Measurements from ENCODE around the gene PTPRD.
A peak's percentile ranks its signal among the peaks of the same experiment; 100 is the strongest.

Gene PTPRD

DNA sequence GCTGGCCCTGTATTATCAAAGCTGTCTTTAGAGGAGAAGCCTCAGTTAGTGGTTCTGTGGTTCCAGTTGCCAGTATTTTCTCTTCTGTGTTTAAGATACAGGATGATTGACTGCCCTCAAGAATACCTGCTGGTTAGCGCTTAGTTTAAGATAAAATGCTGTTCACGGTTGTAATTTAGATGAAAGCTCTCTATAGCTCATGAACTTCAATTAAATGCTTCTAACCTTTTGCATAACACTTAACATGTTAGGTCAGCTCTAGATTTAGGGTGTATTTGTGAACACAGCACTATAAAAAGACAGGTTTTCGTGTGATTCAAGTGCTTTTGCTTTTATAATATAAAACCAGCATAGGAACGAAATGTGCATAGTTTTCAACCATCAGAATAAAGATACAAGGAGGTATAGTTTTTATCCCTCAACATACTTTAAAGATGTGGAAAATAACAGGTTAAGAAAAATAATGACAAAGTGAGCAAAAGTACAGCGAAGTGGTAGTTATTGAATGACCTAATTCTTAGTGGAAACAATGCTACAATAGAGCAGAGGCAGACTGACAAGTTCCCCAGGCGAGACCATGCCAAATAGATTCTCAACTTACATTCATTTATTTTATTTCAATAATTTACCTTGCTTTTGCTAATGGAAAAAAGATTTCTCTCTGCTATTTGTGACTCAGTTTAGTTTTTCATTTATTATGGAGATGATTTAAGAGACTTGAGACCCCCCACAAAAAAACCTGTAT lies 2210.7 kb downstream of the PTPRD start:
- DNase-seq = peak in 1 of 51 donors; percentile 6

DNA sequence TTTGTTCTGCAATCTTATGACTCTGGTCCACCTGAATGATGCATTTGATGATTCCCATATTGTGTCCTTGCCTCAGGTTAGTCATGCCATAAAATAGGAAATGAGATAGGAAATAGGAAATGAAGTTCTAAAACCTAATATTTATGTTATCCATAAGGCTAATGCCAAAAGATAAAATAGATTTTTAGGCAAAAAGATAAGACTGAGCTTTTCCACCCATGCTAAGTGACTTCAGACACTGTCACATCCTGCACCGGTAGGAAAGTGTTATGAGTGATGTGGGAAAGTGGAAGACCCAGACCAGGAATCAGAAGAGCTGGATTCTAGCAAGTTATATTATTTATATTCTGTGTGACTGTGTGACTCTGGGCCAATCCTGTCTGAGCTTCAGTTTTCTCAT lies 2212.4 kb downstream of the PTPRD start:
- no peak for DNase-seq

DNA sequence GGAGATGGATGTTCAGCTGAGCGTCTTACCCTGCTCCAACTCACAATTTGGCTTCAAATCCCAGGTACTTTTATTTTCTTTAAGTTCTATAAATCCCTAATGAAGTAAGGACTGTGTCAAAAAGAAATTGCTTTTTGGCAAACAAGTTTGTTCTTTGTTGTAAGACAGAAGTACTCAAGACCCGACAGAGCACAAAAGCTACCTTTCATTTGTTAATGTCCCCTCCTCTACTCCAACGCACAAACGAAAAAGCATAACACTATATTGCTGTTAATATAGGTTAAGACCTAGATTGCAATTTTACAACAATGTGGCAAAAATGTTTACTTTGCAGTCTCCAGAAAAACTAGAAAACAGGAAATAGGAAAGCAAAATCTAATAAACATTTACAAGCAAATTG lies 2217.8 kb downstream of the PTPRD start:
- no peak for DNase-seq

DNA sequence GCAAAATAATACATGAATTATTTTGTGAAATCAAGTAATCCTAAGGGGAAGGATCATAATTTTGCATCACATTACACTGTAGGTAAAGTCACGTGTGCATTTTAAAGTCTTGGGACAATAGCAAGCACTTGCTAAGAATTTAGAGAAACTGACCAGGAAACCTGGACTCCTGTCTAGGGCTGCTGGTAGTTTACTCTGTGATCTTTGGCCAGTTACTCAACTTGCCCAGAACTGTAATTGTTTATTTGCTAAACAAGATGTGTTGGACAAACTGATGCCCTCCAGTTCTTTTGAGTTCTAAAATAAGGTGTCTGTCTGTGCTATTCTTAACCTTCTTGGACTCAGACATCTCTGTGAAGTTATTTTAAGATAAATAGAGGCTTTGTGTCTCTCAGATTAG lies 2218.5 kb downstream of the PTPRD start:
- no peak for DNase-seq

DNA sequence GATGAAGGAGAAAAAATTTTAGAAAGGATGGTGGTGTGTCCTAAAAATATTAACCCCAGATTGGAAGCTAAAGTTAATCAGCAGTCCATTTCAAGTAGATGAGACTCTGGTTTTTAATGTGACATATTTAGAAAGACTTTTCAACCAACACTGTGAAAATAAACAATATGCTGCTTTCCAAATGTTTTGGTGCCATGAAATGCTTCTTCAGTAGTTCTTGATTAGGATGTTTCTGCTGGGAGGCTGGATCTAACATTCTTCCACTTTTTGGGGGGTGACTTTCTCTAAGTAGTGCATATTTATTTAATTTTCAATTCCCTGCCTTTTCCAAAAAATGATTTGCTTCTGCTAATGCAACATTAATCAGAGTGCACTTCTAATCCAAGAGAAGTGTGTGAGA lies 2219.9 kb downstream of the PTPRD start:
- DNase-seq = no peak

DNA sequence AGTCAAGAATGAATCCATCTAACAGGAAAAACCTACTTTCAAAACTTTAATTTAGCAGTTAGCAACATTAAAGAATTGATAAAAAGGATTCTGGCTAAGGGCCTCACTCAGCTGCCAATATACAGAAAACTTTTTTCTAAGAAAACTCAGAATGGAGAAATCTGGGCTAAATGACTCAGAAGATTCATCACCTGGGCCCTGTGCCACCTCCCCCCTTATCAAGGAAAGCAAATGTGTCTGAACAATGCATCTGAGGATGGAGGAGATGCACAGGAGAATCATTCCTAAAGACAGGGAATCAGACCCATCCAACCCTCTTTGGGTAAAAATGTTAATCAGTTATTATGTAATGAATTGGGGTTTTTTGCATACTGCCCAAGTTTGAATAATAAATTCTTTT lies 2221.2 kb downstream of the PTPRD start:
- DNase-seq = peak in 1 of 51 donors; percentile 1

DNA sequence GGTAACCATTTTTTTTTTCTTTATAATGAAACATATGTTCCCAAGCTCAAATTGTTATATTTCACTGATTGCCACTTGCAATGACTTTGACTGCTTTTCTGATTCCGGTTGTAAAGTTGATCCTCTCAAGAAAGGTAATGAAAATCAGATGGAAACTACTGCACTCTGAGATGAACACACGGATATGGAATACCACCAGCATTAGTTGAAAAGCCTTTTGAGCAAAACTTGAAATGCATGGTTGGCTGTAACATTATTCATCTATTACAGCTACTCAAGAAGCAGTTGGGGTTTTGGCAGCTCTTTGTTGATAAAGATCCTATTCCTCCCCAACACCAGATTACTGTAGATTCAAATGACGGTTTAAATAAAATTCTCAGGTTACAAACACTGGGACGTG lies 2221.7 kb downstream of the PTPRD start:
- no peak for DNase-seq

DNA sequence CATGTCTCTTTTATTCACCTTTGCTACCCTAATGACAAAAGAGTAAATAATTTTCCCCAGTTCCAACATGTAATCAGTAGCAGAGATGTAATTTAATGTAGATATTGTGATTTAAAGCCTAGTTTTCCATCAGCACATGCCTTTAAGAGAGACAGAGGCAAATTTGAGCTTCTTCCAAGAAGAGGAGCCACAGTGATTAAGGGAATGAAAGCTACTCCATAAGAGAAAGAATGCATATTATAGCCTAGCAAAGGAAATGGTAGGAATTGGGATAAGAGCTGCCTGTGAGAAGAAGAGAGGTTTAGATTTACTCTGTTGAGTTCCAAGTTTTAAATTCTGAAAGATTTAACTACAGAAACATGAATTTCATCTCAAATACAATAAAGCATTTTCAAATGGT lies 2222.2 kb downstream of the PTPRD start:
- no peak for DNase-seq

DNA sequence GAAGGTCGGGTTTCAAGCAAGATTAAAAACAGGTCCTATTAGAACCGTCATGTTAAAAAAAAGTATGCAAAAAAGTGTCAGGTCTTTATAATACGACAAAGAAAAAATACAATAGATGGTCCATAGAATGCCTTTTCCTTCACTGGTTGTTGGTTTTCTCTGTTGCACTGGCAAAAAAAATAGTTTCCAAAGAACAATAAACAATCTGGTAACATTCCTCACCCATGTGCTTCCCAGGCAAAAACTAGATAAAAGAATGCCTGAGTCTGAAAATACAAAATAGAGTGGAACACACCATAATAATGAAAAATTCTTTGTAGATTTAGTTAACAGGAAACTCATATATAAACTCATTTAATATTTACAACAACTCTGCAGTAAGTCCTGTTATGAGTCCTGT lies 2223.3 kb downstream of the PTPRD start:
- no peak for DNase-seq

DNA sequence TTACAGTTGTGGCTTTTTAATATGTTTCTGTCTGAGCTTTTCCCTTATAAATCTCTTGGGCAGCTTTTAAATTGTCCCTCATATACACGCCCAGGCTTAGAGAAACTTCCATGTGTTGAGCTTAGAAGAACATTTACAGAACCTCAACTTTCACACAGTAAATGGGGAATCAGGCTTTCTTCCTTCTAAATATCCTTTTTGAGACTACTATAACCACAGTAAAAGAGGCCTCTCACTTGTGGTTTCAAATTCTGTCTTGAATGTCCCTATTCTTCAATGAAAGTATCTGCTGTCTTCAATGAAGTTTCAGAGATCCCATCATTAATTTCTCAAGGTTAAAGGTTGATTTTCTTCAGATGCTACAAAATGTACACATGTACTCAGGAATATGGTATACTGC lies 2224.7 kb downstream of the PTPRD start:
- no peak for DNase-seq

DNA sequence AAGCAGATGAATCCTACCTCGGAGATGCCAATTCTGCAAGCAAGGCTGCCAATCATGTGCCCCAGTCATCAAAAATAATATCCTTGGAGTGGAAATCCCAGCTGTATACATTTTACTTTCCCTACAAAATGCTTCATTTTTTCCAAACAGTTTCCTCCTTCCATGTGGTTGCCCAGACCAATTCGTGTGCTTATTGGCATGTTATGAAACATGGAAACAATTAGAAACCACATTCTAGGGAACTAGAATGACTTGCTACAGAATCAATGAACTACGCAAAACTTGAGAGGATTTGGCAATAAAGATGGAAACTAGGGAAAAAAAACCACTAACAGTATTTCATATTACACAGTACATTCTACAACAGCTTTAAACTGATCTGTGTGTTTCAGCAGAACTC lies 2228.7 kb downstream of the PTPRD start:
- no peak for DNase-seq

DNA sequence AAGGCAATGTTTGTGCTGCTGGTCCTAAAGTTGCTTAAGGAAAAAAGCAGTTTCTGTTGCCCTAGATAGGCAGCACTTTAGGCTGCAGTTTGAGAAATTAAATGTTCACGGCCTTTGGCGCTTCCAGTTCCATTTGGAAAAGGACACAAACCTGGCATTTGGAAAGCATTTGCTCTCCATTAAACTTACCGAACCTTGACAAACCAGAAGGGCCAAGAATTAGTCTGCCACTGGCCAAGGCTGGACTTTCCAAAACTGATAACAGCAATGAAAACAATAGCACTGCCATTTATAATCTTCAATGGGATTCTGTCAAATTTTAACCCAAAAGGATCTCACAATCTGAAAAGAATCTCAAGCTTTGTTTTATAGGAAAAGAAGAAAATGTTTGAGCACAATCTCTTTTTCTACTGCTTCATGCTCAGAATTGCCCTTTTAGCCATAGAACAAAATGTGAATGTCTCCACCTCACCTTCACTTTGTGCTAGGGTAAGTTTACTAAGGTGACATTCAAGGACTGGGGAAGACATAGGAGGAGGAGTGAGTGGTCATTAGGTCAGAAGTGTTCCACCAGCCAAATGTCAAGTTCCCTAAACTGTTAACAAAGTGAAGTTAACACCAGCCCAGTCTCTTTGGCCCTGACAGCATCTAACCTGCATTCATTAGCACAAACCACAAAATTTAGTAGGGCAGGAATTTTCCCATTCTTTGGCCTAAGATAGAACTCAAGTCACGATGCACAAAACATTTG lies 2229.8 kb downstream of the PTPRD start:
- no peak for DNase-seq

DNA sequence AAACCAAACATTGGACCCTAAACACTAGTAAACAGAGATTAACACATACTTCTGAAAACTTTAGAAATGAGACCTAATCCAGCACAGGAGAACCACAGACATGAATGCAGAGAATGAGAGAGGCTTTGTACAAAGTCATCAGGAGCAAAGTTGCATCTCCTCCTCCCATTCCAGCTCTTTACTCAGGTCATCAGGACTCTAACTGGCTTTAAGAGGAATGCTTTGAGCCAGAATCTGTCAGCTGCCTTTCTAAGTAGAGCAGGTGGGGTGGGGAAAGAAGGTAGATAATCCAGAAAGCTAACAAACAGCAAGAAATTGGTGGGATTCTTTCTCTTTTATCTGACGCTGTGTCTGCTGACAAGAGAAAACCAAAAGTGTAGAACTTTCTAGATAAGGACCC lies 2230.5 kb downstream of the PTPRD start:
- no peak for DNase-seq

DNA sequence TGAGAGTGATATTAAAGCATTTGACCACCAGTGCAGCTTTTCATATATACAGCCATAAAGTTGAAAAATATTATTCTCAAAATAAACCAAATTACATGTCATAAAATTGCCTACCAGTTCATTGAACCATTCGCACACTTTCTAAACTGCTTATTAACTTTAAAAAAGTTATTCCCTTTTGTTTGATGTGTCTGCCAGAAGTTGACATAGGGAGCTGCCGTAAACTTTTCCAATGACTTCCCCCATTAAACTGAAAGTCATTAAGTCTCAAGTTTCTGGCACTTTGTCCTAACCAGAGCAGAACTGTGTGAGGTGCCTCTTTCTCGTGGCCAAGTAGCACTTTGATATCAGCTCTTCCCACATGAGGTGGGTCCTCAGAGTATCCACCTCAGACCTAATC lies 2231.2 kb downstream of the PTPRD start:
- DNase-seq = no peak

DNA sequence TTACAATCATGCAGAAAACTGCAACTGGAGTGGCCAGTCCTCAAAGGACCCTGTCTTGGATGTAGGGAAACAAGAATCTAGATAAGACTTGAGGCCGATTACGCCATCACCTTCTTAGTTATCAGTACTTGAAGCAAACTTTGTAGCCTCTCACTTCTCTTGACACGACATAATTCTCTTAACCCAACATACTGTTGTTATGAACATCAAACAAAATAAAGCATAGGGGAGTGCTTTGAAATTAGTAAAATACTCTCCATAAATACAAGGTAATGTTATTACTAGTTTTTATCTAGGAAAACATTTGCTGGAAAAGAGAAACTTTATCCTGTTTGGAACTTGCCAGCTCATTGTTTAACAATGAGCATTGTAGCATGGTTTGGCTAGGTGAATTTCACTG lies 2238.3 kb downstream of the PTPRD start:
- DNase-seq = no peak

DNA sequence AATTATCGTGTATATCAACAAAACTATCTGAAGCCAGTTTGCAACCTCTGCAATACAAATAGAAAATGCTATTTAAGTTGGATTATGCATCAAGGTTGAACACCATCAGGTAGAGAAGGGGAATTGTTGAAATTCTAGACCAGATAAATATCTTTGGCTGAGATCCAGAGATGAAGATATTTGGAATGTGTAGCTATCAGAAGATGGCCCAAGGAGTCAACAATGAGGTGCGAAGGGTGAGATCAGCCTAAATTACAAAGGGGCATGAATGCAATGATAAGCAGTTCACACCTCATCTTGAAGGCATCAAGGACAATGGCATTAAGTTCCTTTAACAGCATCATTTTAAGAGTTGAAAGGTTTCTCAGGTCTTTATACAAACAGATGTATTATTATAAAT lies 2241.1 kb downstream of the PTPRD start:
- DNase-seq = no peak

DNA sequence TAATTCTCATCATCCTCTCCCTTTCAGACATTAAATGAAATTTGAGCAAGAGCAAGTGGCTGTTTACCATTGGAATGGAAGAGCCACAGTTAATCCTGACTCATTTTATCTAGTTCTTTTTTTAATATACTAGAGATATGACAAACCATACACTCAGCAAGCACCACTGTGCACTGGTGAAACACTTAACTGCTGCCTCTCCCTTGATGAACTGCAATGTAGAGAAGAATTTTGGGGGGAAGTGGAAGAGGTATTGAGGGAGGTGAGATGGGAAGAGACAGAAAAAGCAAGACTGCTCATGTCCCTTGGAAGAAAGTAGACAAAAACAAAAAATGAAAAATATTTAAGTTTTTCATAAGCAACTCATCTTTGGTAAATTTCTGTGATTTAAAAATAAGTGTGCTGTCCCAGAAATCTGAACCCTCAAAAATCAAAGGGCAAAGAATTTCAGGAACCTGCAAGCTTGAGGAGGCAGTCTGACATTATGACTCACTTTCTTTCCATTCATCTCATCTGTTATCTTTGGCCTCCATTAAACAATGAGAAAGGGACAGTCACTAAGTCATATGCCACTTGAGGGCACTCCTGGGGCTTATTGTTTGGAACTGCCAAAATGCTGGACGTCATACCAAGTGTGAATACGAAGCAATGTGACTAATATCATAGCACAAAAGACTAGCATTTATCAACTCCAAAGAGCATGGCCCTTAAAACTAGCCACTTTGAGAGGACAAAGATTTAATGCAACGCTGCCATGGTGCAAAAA lies 2246.5 kb downstream of the PTPRD start:
- DNase-seq = no peak

DNA sequence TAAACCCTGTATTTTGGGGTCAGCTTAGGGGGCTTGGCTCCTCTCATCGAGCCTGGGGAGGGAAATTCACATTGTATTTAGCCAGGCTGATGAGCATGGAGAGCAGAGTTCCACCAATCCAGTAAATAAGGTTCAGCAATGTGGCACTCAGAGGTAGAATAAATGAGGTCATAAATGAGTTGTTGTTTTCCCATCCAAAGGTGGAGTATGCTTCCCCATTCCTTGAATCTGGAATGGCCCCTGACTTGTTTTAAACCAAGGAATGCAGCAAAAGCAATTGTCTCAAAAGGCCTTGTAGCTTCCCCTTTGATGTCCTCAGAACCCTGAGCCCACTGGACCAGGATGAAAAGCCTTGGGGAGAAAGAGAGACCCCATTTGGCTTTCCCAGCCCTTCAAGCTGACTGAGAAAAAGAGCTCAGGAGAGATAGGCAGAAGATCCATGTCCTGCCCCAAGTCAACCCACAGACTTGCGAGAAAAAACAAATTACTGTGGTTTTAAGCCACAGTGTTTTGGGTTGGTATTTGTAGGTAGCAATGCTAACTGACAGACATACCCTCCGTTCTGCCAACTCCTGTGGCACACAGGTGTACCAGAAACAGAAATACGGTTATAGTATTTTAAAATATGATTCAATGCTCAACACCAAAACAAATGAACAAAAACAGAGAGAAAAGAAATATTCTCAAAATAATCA lies 2247.2 kb downstream of the PTPRD start:
- DNase-seq = no peak

DNA sequence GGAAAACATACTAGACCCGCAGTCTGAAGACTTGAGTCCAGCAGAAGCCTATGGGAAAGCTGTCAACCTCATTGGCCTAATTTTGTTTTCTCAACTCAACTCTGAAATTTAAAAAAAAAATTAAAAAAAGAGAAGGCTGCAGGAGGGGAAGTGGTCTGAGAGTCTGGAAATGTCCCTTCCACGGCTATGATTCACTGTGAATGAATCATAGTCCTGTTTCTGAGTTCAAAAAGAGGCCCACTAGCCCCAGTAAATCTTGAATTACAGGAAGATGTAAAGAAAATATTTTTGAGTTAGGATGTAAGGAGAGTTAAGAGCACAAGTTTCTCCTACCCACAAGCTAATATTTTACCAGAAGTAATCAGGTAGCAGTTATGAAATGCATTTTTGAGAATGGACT lies 2247.8 kb downstream of the PTPRD start:
- no peak for DNase-seq

DNA sequence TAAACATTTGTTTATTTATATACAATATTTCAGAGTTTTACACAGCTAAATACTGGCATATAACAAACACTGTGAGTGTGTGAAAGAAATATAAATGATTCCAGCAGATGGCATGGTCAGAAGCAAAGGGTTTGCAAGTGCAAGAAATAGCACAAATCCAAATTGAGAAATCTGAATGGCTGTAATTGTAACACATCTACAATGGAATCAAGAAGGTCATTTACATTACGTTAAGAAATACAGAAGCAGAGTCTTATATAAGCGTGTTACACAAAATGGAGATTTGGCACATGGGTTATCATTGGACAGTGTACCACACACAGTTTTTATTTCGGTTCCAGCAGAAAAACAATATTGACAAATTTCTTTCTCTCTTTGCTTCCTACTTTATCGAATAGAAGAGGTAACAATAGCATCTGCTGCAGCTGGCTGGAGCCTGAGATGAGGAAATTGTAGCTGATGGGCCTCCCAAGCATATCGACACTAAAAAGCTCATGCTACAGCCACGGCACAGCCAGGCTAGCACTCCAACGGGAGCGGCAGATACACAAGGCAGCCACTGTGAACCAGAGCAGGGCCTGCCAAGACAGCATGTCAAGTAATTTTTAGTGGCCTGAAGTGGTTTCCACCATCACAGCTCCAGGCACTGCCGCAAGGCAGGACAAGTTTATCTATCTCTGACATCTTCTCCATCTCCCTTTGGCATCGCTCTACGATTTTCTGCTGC lies 2248.6 kb downstream of the PTPRD start:
- DNase-seq = peak in 39 of 51 donors; percentile 1 to 64 (median 24)

DNA sequence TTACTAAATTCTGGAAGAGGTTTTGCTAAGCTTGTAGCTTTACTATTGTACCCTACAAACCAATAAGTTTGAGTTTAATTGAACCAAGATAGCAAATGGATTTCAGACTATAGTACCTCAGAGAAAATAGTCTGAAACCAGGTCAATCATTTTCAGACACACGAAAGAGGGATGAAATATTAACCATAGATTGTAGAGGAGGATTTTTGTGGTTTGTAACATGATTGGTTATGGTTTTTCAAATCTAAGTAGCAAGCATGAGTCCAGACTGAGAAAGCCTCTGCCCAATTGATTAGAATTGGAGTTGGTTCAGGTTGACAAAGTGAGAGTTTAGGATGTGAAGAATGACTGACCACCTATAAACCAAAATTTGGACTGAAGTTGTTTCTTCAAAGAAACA lies 2250.6 kb downstream of the PTPRD start:
- no peak for DNase-seq
